DOHH2 (cell line): ENCODE data around the gene RCL1.
"Not testable (repeated sequence)": the region's sequence is repeated elsewhere in the genome, so short reads cannot be mapped to it uniquely, and the experiment has no call there.

Experiments
- H3F3A ChIP-seq: fragments of 200-600 bp; sonication (generic), shearing (Covaris generic); 2 replicates; pipeline ENCODE4 v1.6.0; 2016; ENCODE audit warnings: antibody characterized with exemption, mild to moderate bottlenecking; ENCODE audit not compliant: control insufficient read depth, insufficient read depth
- H3K27ac ChIP-seq: fragments of 200-600 bp; sonication (generic); 2 replicates; pipeline ENCODE4 v1.5.1; 2014; ENCODE audit warnings: low read depth, mild to moderate bottlenecking, low read length, moderate library complexity
- H3K27me3 ChIP-seq: fragments of 200-600 bp; sonication (generic); 2 replicates; pipeline ENCODE4 v1.6.1; 2014; ENCODE audit warnings: mild to moderate bottlenecking, low read length, mixed read lengths; ENCODE audit not compliant: control insufficient read depth
- H3K36me3 ChIP-seq: fragments of 200-600 bp; sonication (generic); 2 replicates; pipeline ENCODE4 v1.6.1; 2014; ENCODE audit warnings: mild to moderate bottlenecking, low read length, moderate library complexity, mixed read lengths; ENCODE audit not compliant: control insufficient read depth
- H3K4me1 ChIP-seq: fragments of 200-600 bp; sonication (generic); 2 replicates; pipeline ENCODE4 v1.6.1; 2014; ENCODE audit warnings: mild to moderate bottlenecking, low read length, mixed read lengths; ENCODE audit not compliant: control insufficient read depth
- H3K4me2 ChIP-seq: fragments of 200-600 bp; sonication (generic); 2 replicates; pipeline ENCODE4 v1.6.0; 2014; ENCODE audit warnings: mild to moderate bottlenecking, low read length, moderate library complexity
- H3K4me3 ChIP-seq: fragments of 200-600 bp; sonication (generic); 2 replicates; pipeline ENCODE4 v1.5.1; 2014; ENCODE audit warnings: mild to moderate bottlenecking, low read length, mixed read lengths
- H3K79me2 ChIP-seq: fragments of 200-600 bp; sonication (generic); 2 replicates; pipeline ENCODE4 v1.6.1; 2014; ENCODE audit warnings: mild to moderate bottlenecking, low read length, mixed read lengths; ENCODE audit not compliant: control insufficient read depth
- H3K9me2 ChIP-seq: fragments of 200-600 bp; sonication (generic); replicated peaks from 2 replicates; pipeline ENCODE4 v1.6.1; 2014; ENCODE audit warnings: mild to moderate bottlenecking, low read length, mixed read lengths; ENCODE audit not compliant: control insufficient read depth
- H3K9me3 ChIP-seq: fragments of 200-600 bp; sonication (generic); 2 replicates; pipeline ENCODE4 v1.6.1; 2014; ENCODE audit warnings: antibody characterized with exemption, low read length, mixed read lengths; ENCODE audit not compliant: control insufficient read depth, insufficient read depth
- H4K20me1 ChIP-seq: fragments of 200-600 bp; sonication (generic); 2 replicates; pipeline ENCODE4 v1.6.0; 2014; ENCODE audit warnings: low read depth, mild to moderate bottlenecking, antibody characterized with exemption, low read length, moderate library complexity; ENCODE audit not compliant: control insufficient read depth, insufficient read depth
- CTCF ChIP-seq: fragments of 200-600 bp; sonication (generic); IDR thresholded peaks from one replicate; pipeline ENCODE4 v1.5.1; 2014; ENCODE audit warnings: antibody characterized with exemption, mild to moderate bottlenecking, low read depth, low read length; ENCODE audit not compliant: poor library complexity, severe bottlenecking
- EZH2phosphoT487 ChIP-seq: fragments of 200-600 bp; sonication (generic); IDR thresholded peaks from 2 replicates; pipeline ENCODE4 v1.6.1; 2017; ENCODE audit warnings: borderline replicate concordance, mild to moderate bottlenecking, antibody characterized with exemption, low read length, moderate library complexity, mixed read lengths

The RCL1 gene

GRCh38 chr9:4780651-4781050, 12.1 kb upstream of the RCL1 start:
- Histone ChIP-seq H3K36me3 (no peaks in the 10 kb centered on the region), H3K27ac (no peak overlapping the region), H3K4me2 (no peak overlapping the region), H3K79me2 (no peaks in the 10 kb centered on the region), H4K20me1 (no peaks in the 10 kb centered on the region), H3K9me2 (no peaks in the 10 kb centered on the region), H3K27me3 (peaks cover 5% of the 10 kb centered on the region; the same call in 1 of the 2 replicates), H3F3A (no peaks in the 10 kb centered on the region), H3K4me3 (no peak overlapping the region), H3K9me3 (no peaks in the 10 kb centered on the region), H3K4me1 (no peaks in the 10 kb centered on the region)
- TF ChIP-seq EZH2phosphoT487 (no peak), CTCF (no peak)

GRCh38 chr9:4781408-4781807, 11.3 kb upstream of the RCL1 start:
- H3K27me3 ChIP-seq: peaks cover 5% of the 10 kb centered on the region; the same call in 1 of the 2 replicates
- no peaks in the 10 kb centered on the region for H3K36me3 ChIP-seq
- H3K4me2 ChIP-seq: no peak overlapping the region
- no peak for TF ChIP-seq CTCF
- no peaks in the 10 kb centered on the region for H3F3A ChIP-seq
- H3K4me1 ChIP-seq: no peaks in the 10 kb centered on the region
- no peaks in the 10 kb centered on the region for H3K9me3 ChIP-seq
- H3K27ac ChIP-seq: no peak overlapping the region
- no peak overlapping the region for H3K4me3 ChIP-seq
- no peaks in the 10 kb centered on the region for H3K79me2 ChIP-seq
- no peaks in the 10 kb centered on the region for H4K20me1 ChIP-seq
- no peaks in the 10 kb centered on the region for H3K9me2 ChIP-seq

GRCh38 chr9:4783191-4783590, 9.6 kb upstream of the RCL1 start:
- H3K4me3 ChIP-seq, H3K4me1 ChIP-seq, H3K27me3 ChIP-seq, H4K20me1 ChIP-seq, H3K4me2 ChIP-seq, H3K9me2 ChIP-seq, H3K79me2 ChIP-seq, H3K36me3 ChIP-seq, H3K9me3 ChIP-seq, H3K27ac ChIP-seq, H3F3A ChIP-seq: not testable (repeated sequence)

GRCh38 chr9:4784403-4784802, 8.3 kb upstream of the RCL1 start:
- Histone ChIP-seq H4K20me1 (no peaks in the 10 kb centered on the region), H3F3A (no peaks in the 10 kb centered on the region), H3K4me2 (no peak overlapping the region), H3K27me3 (peaks cover 5% of the 10 kb centered on the region; the same call in 1 of the 2 replicates), H3K27ac (no peak overlapping the region), H3K4me3 (no peak overlapping the region), H3K36me3 (no peaks in the 10 kb centered on the region), H3K9me3 (no peaks in the 10 kb centered on the region), H3K79me2 (no peaks in the 10 kb centered on the region), H3K9me2 (no peaks in the 10 kb centered on the region), H3K4me1 (no peaks in the 10 kb centered on the region)
- TF ChIP-seq EZH2phosphoT487 (no peak), CTCF (no peak)
